Keratinocyte (primary cell): ENCODE measurements around the gene MFSD12. TPM values are rescaled to one million over a fixed set of nuclear protein-coding genes. Genes with fewer than 3 reads are reported as not detected.

Experiments used
- DNase-seq: peaks from one replicate; pipeline ENCODE4 v3.0.0-alpha.2; 2011; ENCODE audit warnings: low read depth, missing footprints, low spot score
- FAIRE-seq: peaks from 2 replicates; lab custom pipeline; 2011; peaks lifted over from hg19 to GRCh38; lab: Jason Lieb, UNC
- H2AFZ ChIP-seq: 2 replicates; pipeline ENCODE4 v1.6.0; 2012; ENCODE audit warnings: low read length, control low read depth, inconsistent platforms; ENCODE audit not compliant: control insufficient read depth
- H3K27ac ChIP-seq: 2 replicates; pipeline ENCODE4 v1.5.1; 2011; ENCODE audit warnings: low read length; ENCODE audit not compliant: control insufficient read depth, insufficient read depth
- H3K27me3 ChIP-seq: 3 replicates; pipeline ENCODE4 v1.6.0; 2011; ENCODE audit warnings: low read length; ENCODE audit not compliant: control insufficient read depth, insufficient read depth; ENCODE audit errors: extremely low read depth
- H3K36me3 ChIP-seq, 2 experiments: 2 replicates in 1 of 2; 3 replicates in 1 of 2; pipeline ENCODE4 v1.5.1; 2011; ENCODE audit warnings: low read length in 2 of 2, mild to moderate bottlenecking in 1 of 2; ENCODE audit not compliant: control insufficient read depth in 2 of 2, insufficient read depth in 2 of 2; ENCODE audit errors: extremely low read depth in 1 of 2
- H3K4me1 ChIP-seq: 3 replicates; pipeline ENCODE4 v1.5.1; 2011; ENCODE audit warnings: low read length; ENCODE audit not compliant: control insufficient read depth, insufficient read depth; ENCODE audit errors: extremely low read depth
- H3K4me2 ChIP-seq: 3 replicates; pipeline ENCODE4 v1.6.0; 2011; ENCODE audit warnings: low read depth, low read length; ENCODE audit not compliant: control insufficient read depth, insufficient read depth; ENCODE audit errors: extremely low read depth
- H3K4me3 ChIP-seq, 3 experiments: fragments of 200-600 bp in 1 of 3; sonication (generic) in 1 of 3; 2 replicates in 2 of 3; 3 replicates in 1 of 3; pipeline ENCODE4 v1.5.1; 2011 to 2016; ENCODE audit warnings: low read length in 3 of 3, mild to moderate bottlenecking in 3 of 3, control low read depth in 2 of 3, inconsistent platforms in 1 of 3, low read depth in 1 of 3, mixed read lengths in 1 of 3, mixed run types in 1 of 3, moderate library complexity in 1 of 3; ENCODE audit not compliant: control insufficient read depth in 2 of 3, insufficient read depth in 2 of 3; ENCODE audit errors: extremely low read depth in 1 of 3
- H3K79me2 ChIP-seq: 2 replicates; pipeline ENCODE4 v1.6.0; 2012; ENCODE audit warnings: low read length; ENCODE audit not compliant: control insufficient read depth, insufficient read depth
- H3K9ac ChIP-seq: 3 replicates; pipeline ENCODE4 v1.6.0; 2011; ENCODE audit warnings: low read length; ENCODE audit not compliant: control insufficient read depth, insufficient read depth; ENCODE audit errors: extremely low read depth
- H3K9me1 ChIP-seq: 3 replicates; pipeline ENCODE4 v1.6.0; 2011; ENCODE audit warnings: low read length; ENCODE audit not compliant: control insufficient read depth, insufficient read depth; ENCODE audit errors: extremely low read depth
- H3K9me3 ChIP-seq: 2 replicates; pipeline ENCODE4 v1.5.1; 2012; ENCODE audit warnings: low read depth, low read length; ENCODE audit not compliant: control insufficient read depth
- H4K20me1 ChIP-seq: 3 replicates; pipeline ENCODE4 v1.6.0; 2011; ENCODE audit warnings: low read length; ENCODE audit not compliant: control insufficient read depth, insufficient read depth; ENCODE audit errors: extremely low read depth
- CTCF ChIP-seq, 3 experiments: IDR thresholded peaks in 1 of 3; conservative IDR thresholded peaks in 1 of 3; optimal IDR thresholded peaks in 1 of 3; 2 replicates in 2 of 3; 3 replicates in 1 of 3; pipeline versions ENCODE3 to v1.5.1; 2011; ENCODE audit warnings: low read length in 3 of 3, mild to moderate bottlenecking in 3 of 3, moderate library complexity in 2 of 3, control low read depth in 1 of 3, inconsistent platforms in 1 of 3; ENCODE audit not compliant: insufficient read depth in 2 of 3; ENCODE audit errors: extremely low read depth in 1 of 3
- EZH2 ChIP-seq: IDR thresholded peaks from one replicate; pipeline ENCODE4 v1.6.1; 2012; ENCODE audit warnings: inconsistent platforms, mild to moderate bottlenecking, low read length, moderate library complexity
- dilution Hi-C: fragments of 300-500 bp; cut with MboI; formaldehyde crosslinking; loops from one replicate; pipeline ENCODE4 v1.7.0; 2020; ENCODE audit warnings: low sequenced_read_pairs; ENCODE audit not compliant: extremely low pct_ligation_motif_present
- polyA plus RNA-seq, 5 experiments: library from polyadenylated mRNA; depleted of rRNA in 3 of 5; stranded (reverse) in 3 of 5; stranded (forward) in 1 of 5; unstranded in 1 of 5; fragments of >200 nt; gene quantifications; 1 replicate in 1 of 5; 2 replicates in 3 of 5; 3 replicates in 1 of 5; pipeline versions ENCODE4 v1.2.1 to v1.2.3, GENCODE V29; 2011 to 2012; ENCODE audit warnings: missing spikeins in 2 of 5, low read depth in 1 of 5, low replicate concordance in 1 of 5

MFSD12 gene
- polyA plus RNA-seq, 1 donor (not counting 4 experiments of a cell fraction or from before 2014, with no cell fraction given) = 30.0 TPM

GRCh38 chr19:3533563-3534216 is 23.7 kb downstream of the MFSD12 start:
- TF ChIP-seq EZH2 (no peak), CTCF (optimal IDR thresholded peaks at IDR 0.05 in 1 of 3, IDR thresholded peaks at IDR 0.05 in 1 of 3, conservative IDR thresholded peaks at IDR 0.05 in 1 of 3; ENCODE audit: extremely low read depth in 1 of 3, insufficient read depth in 2 of 3, low read length in 3 of 3) (no peak)
- no peak overlapping the region for H3K27ac ChIP-seq
- peaks cover 11 to 24% of the 10 kb centered on the region in 2 experiments for H3K36me3 ChIP-seq
- no peaks in the 10 kb centered on the region for H3K4me1 ChIP-seq
- DNase-seq (no peak), FAIRE-seq (no peak)
- H3K79me2 ChIP-seq = no peaks in the 10 kb centered on the region
- no peaks in the 10 kb centered on the region for H3K27me3 ChIP-seq
- H2AFZ ChIP-seq = no peak overlapping the region
- H3K4me2 ChIP-seq = no peak overlapping the region
- H3K9me3 ChIP-seq = no peaks in the 10 kb centered on the region
- no peak overlapping the region for H3K9ac ChIP-seq
- dilution Hi-C loops = no loop called here
- no peaks in the 10 kb centered on the region for H3K9me1 ChIP-seq
- peaks cover 2% of the 10 kb centered on the region for H4K20me1 ChIP-seq
- no peak overlapping the region for H3K4me3 ChIP-seq

GRCh38 chr19:3533033-3533432 is 24.4 kb downstream of the MFSD12 start:
- TF ChIP-seq CTCF (optimal IDR thresholded peaks at IDR 0.05 in 1 of 3, IDR thresholded peaks at IDR 0.05 in 1 of 3, conservative IDR thresholded peaks at IDR 0.05 in 1 of 3; ENCODE audit: extremely low read depth in 1 of 3, insufficient read depth in 2 of 3, low read length in 3 of 3) (no peak), EZH2 (no peak)
- dilution Hi-C loops = no loop called here
- peaks cover 2% of the 10 kb centered on the region for H4K20me1 ChIP-seq
- H3K9me3 ChIP-seq = no peaks in the 10 kb centered on the region
- no peak overlapping the region for H3K4me2 ChIP-seq
- H3K4me1 ChIP-seq = no peaks in the 10 kb centered on the region
- H3K27me3 ChIP-seq = no peaks in the 10 kb centered on the region
- FAIRE-seq = no peak
- H3K27ac ChIP-seq = no peak overlapping the region
- H2AFZ ChIP-seq = no peak overlapping the region
- H3K79me2 ChIP-seq = no peaks in the 10 kb centered on the region
- no peak overlapping the region for H3K4me3 ChIP-seq
- no peaks in the 10 kb centered on the region for H3K9me1 ChIP-seq
- H3K9ac ChIP-seq = no peak overlapping the region
- DNase-seq = no peak
- peaks cover 6 to 28% of the 10 kb centered on the region in 2 experiments for H3K36me3 ChIP-seq
